A549 treated with dexamethasone at 1 μM for 4 hours (cell line): Measurements from ENCODE around the gene GJD4. TPM values are rescaled to one million over a fixed set of nuclear protein-coding genes. Genes with fewer than 3 reads are reported as not detected.

Source experiments
- total RNA-seq: library from RNA; stranded (reverse); fragments of 200-300 nt; extraction: Qiagen RNA extraction; gene quantifications from 5 replicates; pipeline ENCODE4 v1.2.3, GENCODE V29; 2022

The GJD4 gene, protein sequence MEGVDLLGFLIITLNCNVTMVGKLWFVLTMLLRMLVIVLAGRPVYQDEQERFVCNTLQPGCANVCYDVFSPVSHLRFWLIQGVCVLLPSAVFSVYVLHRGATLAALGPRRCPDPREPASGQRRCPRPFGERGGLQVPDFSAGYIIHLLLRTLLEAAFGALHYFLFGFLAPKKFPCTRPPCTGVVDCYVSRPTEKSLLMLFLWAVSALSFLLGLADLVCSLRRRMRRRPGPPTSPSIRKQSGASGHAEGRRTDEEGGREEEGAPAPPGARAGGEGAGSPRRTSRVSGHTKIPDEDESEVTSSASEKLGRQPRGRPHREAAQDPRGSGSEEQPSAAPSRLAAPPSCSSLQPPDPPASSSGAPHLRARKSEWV
- 0.05 to 0.06 TPM in 2 of 5 replicates, not detected in the others for total RNA-seq

DNA sequence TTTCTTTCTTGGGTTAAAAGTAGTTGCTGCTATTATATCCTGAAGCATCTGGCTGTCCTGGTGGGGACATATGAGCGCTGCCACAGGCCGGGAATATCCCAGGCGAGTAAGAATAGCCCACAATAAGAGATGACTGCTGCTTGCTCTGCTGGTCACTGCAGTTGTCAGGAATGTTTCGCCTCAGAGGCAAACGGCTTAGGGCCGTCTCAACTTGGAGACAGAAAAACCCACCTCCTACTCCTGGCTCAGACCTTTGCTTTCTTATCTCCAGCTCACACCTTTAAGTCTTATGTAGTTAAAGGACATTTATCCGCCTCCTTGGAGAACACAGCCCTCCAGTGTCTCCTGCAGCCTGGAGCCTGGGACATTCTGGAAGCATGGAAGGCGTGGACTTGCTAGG lies at the start of gene GJD4:
GJD4 (plus strand) TSS at position 151 of the 400 bp plus-strand sequence; CDS start at position 378, 227 bp downstream.

DNA sequence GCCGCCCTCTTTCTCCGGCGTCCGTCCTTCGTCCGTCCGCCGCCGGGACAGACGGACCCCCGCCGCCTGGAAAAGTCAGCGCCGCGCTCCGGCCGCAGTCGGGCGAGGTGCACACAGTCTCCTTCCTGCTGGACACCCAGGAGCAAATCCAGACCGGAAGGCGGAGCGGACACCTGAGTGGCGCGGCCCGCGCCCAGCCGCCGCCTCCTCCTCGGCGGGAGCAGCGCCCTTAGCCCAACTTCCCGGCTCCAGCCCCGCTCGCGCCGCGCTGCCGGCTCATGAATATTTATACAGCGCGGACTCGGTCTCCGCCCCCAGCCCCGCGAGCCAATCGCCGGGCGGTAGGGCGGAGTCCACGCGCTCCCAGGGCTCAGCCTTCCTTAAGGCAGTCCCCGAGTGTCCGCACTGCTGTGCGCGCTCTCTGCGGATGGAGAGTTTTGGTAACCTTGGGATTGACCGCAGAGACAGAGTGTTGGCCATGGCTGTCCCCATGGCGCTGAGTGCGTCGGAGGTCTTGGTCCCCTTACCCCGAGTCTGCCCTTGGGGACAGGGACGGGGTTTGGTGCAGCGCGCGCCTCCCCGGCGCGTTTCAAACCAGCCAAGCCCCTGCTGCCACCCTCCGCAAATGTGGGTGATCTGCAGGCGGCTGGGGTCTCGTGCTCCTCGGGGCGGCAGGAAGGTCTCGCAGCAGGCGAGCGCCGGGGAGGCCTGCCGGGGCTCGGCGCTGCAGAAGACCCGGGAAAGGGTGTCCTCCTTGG lies 37.1 kb downstream of the GJD4 start, which contains the start of gene FZD8:
FZD8 (minus strand) TSS at position 262 of the 758 bp plus-strand sequence. CDS start 867 bp downstream, outside the sequence.

Other genes with a start within 250 kb of the GJD4 start
- 3.0 to 5.3 TPM (median 4.2 TPM) in 5 replicates for gene FZD8, start 37.0 kb downstream of the GJD4 start, total RNA-seq